Thymus (tissue), 11 donors: ENCODE results near the gene YWHAH. TPM values are rescaled to one million over a fixed set of nuclear protein-coding genes. Genes with fewer than 3 reads are reported as not detected.
A peak's percentile ranks its signal among the peaks of the same experiment; 100 is the strongest.

Experiments used
- DNase-seq, 9 donors: peaks; one replicate each; pipeline ENCODE4 v3.0.0-alpha.2; 2013; ENCODE audit warnings: low spot score in 9 of 9, low read depth in 6 of 9, missing footprints in 1 of 9
- H3K27ac ChIP-seq, 2 donors: one replicate each; pipeline ENCODE4 v1.5.1; 2013; ENCODE audit warnings: control low read depth in 1 of 2, low read depth in 1 of 2, low read length in 1 of 2, mild to moderate bottlenecking in 1 of 2, moderate library complexity in 1 of 2
- H3K27me3 ChIP-seq, 2 donors: one replicate each; pipeline ENCODE4 v1.5.1; 2013; ENCODE audit warnings: low read length in 1 of 2; ENCODE audit not compliant: control insufficient read depth in 2 of 2, insufficient read depth in 1 of 2
- H3K36me3 ChIP-seq, 2 donors: one replicate each; pipeline ENCODE4 v1.5.1; 2013; ENCODE audit warnings: low read length in 1 of 2, mild to moderate bottlenecking in 1 of 2, moderate library complexity in 1 of 2; ENCODE audit not compliant: control insufficient read depth in 2 of 2, insufficient read depth in 2 of 2
- H3K4me1 ChIP-seq, 2 donors: one replicate each; pipeline ENCODE4 v1.5.1; 2013; ENCODE audit warnings: low read length in 2 of 2; ENCODE audit not compliant: control insufficient read depth in 2 of 2, insufficient read depth in 2 of 2
- H3K4me3 ChIP-seq, 2 donors: one replicate each; pipeline ENCODE4 v1.5.1; 2013; ENCODE audit warnings: low read length in 2 of 2, control low read depth in 1 of 2, mild to moderate bottlenecking in 1 of 2
- H3K9me3 ChIP-seq, 2 donors: one replicate each; pipeline ENCODE4 v1.5.1; 2013; ENCODE audit warnings: low read length in 1 of 2, mild to moderate bottlenecking in 1 of 2; ENCODE audit not compliant: control insufficient read depth in 2 of 2, insufficient read depth in 1 of 2
- WGBS: extraction: QIAGEN DNeasy Blood & Tissue Kit; methylation state at CpG from one replicate; pipeline ENCODE4 v1.1.7; 2013; 5-methylcytosine and 5-hydroxymethylcytosine counted together
- polyA plus RNA-seq: library from polyadenylated mRNA; stranded (reverse); fragments of 200-250 nt; gene quantifications from one replicate; pipeline ENCODE4 v1.2.3, GENCODE V29; 2013
- total RNA-seq: library from RNA; stranded (reverse); fragments of 120-200 nt; gene quantifications from one replicate; pipeline ENCODE4 v1.2.4, GENCODE V29; 2013
- donor health status: healthy.

Gene YWHAH
- total and polyA plus RNA-seq, 2 donors: 98.3 to 115 TPM

- H3K4me1 ChIP-seq: no peaks in the 10 kb centered on the region
These were observed 39.7 kb upstream of the YWHAH start for GRCh38 chr22:31904651-31905050.

GRCh38 chr22:31905356-31905755 lies 39.0 kb upstream of the YWHAH start:
- no peaks in the 10 kb centered on the region for H3K4me1 ChIP-seq
- DNase-seq: no peak
- WGBS: 97% methylated on average over 10 of the region's 10 CpGs
- no peaks in the 10 kb centered on the region for H3K27me3 ChIP-seq
- no peaks in the 10 kb centered on the region for H3K9me3 ChIP-seq
- peaks cover 6 to 46% of the 10 kb centered on the region in 2 donors for H3K36me3 ChIP-seq
- no peak overlapping the region for H3K27ac ChIP-seq
- H3K4me3 ChIP-seq: no peak overlapping the region

More at GRCh38 chr22:31904651-31905050, 39.7 kb upstream of the YWHAH start:
- no peak for DNase-seq
- no peaks in the 10 kb centered on the region for H3K27me3 ChIP-seq
- H3K4me3 ChIP-seq: no peak overlapping the region
- peaks cover 6 to 46% of the 10 kb centered on the region in 2 donors for H3K36me3 ChIP-seq
- 99% methylated on average over 3 of the region's 3 CpGs for WGBS
- no peaks in the 10 kb centered on the region for H3K9me3 ChIP-seq
- no peak overlapping the region for H3K27ac ChIP-seq

- WGBS: 98% methylated on average over 16 of the region's 16 CpGs
- peaks cover 6 to 47% of the 10 kb centered on the region in 2 donors for H3K36me3 ChIP-seq
These were observed 38.2 kb upstream of the YWHAH start for GRCh38 chr22:31906086-31906485.

GRCh38 chr22:31906569-31906968 lies 37.8 kb upstream of the YWHAH start:
- Histone ChIP-seq H3K4me1 (no peaks in the 10 kb centered on the region), H3K27me3 (no peaks in the 10 kb centered on the region), H3K9me3 (no peaks in the 10 kb centered on the region), H3K36me3 (peaks cover 6 to 46% of the 10 kb centered on the region in 2 donors), H3K4me3 (no peak overlapping the region), H3K27ac (no peak overlapping the region)
- no peak for DNase-seq
- 96% methylated on average over 5 of the region's 5 CpGs for WGBS

More at GRCh38 chr22:31906086-31906485, 38.2 kb upstream of the YWHAH start:
- no peaks in the 10 kb centered on the region for H3K9me3 ChIP-seq
- no peaks in the 10 kb centered on the region for H3K4me1 ChIP-seq
- no peaks in the 10 kb centered on the region for H3K27me3 ChIP-seq
- H3K27ac ChIP-seq: no peak overlapping the region
- DNase-seq: no peak
- no peak overlapping the region for H3K4me3 ChIP-seq

GRCh38 chr22:31909977-31910376 lies 34.4 kb upstream of the YWHAH start:
- WGBS: 98% methylated on average over 5 of the region's 5 CpGs
- no peak overlapping the region for H3K27ac ChIP-seq
- H3K9me3 ChIP-seq: no peaks in the 10 kb centered on the region
- no peaks in the 10 kb centered on the region for H3K4me1 ChIP-seq
- no peak overlapping the region for H3K4me3 ChIP-seq
- DNase-seq: no peak
- H3K27me3 ChIP-seq: no peaks in the 10 kb centered on the region
- peaks cover 6 to 34% of the 10 kb centered on the region in 2 donors for H3K36me3 ChIP-seq

GRCh38 chr22:31911565-31912406 lies 32.5 kb upstream of the YWHAH start:
- no peak for DNase-seq
- H3K27me3 ChIP-seq: no peaks in the 10 kb centered on the region

GRCh38 chr22:31912407-31912743 lies 32.0 kb upstream of the YWHAH start:
- no peak overlapping the region for H3K27ac ChIP-seq
- H3K27me3 ChIP-seq: no peaks in the 10 kb centered on the region
- WGBS: 100% methylated on average over 1 of the region's 1 CpG
- H3K4me3 ChIP-seq: no peak overlapping the region
- no peaks in the 10 kb centered on the region for H3K9me3 ChIP-seq
- H3K36me3 ChIP-seq: peaks cover 0 to 14% of the 10 kb centered on the region in 2 donors
- no peaks in the 10 kb centered on the region for H3K4me1 ChIP-seq
- DNase-seq: no peak

More at GRCh38 chr22:31911565-31912406, 32.5 kb upstream of the YWHAH start:
- Histone ChIP-seq H3K9me3 (no peaks in the 10 kb centered on the region), H3K36me3 (peaks cover 0 to 17% of the 10 kb centered on the region in 2 donors), H3K4me1 (no peaks in the 10 kb centered on the region), H3K4me3 (no peak overlapping the region), H3K27ac (no peak overlapping the region)
- 97% methylated on average over 7 of the region's 7 CpGs for WGBS

- WGBS: 97% methylated on average over 10 of the region's 10 CpGs
- no peak for DNase-seq
- H3K27me3 ChIP-seq: no peaks in the 10 kb centered on the region
These were observed 28.7 kb upstream of the YWHAH start for GRCh38 chr22:31915586-31915985.

GRCh38 chr22:31917227-31917921 lies 27.0 kb upstream of the YWHAH start:
- peak in 1 of 9 donors; percentile 11 for DNase-seq
- H3K4me1 ChIP-seq: no peaks in the 10 kb centered on the region
- WGBS: 69% methylated on average over 17 of the region's 17 CpGs

More at GRCh38 chr22:31915586-31915985, 28.7 kb upstream of the YWHAH start:
- no peak overlapping the region for H3K4me3 ChIP-seq
- no peaks in the 10 kb centered on the region for H3K4me1 ChIP-seq
- no peak overlapping the region for H3K27ac ChIP-seq
- no peaks in the 10 kb centered on the region for H3K9me3 ChIP-seq
- H3K36me3 ChIP-seq: peaks cover 0 to 4% of the 10 kb centered on the region in 2 donors

More at GRCh38 chr22:31917227-31917921, 27.0 kb upstream of the YWHAH start:
- Histone ChIP-seq H3K4me3 (no peak overlapping the region), H3K9me3 (no peaks in the 10 kb centered on the region), H3K27me3 (no peaks in the 10 kb centered on the region), H3K27ac (no peak overlapping the region), H3K36me3 (no peaks in the 10 kb centered on the region)
